HepG2 (cell line): ENCODE data around the gene PLEKHO1. TPM values are rescaled to one million over a fixed set of nuclear protein-coding genes. Genes with fewer than 3 reads are reported as not detected.

Experiments used
- ATAC-seq: fragments of 200-7000 bp; cut with Tn5 transposase; 3 replicates; pipeline ENCODE4 v1.9.1; 2020; ENCODE audit warnings: mild to moderate bottlenecking, moderate library complexity
- BruUV-seq: library from RNA; stranded (reverse); fragments of 400-500 nt; replicated peaks from 2 replicates; lab custom pipeline; 2021; lab: Mats Ljungman, UMichigan
- CTCF ChIA-PET: fragments of 300-600 bp; formaldehyde crosslinking; extraction: SDS; loops from one replicate; lab custom pipeline; 2021; ENCODE audit warnings: low total read pairs, inconsistent platforms, low intra/inter-chr PET ratio; lab: Yijun Ruan, JAX
- POLR2A ChIA-PET: fragments of 350-600 bp; sonication (Branson Sonifier 250); formaldehyde crosslinking; loops from one replicate; lab custom pipeline; 2020; ENCODE audit warnings: antibody characterized with exemption, inconsistent platforms; lab: Yijun Ruan, JAX
- DNase-seq: peaks from one replicate; pipeline ENCODE4 v3.0.0-alpha.2; 2015; ENCODE audit warnings: low spot score
- FAIRE-seq: peaks from 3 replicates; lab custom pipeline; 2011; peaks lifted over from hg19 to GRCh38; lab: Jason Lieb, UNC
- H2AFZ ChIP-seq: one replicate; pipeline ENCODE4 v1.6.1; 2011; ENCODE audit warnings: low read length, inconsistent platforms
- H3K27ac ChIP-seq: fragments of 300-600 bp; 3 replicates; pipeline ENCODE4 v1.8.0; 2011; ENCODE audit warnings: mixed run types, mild to moderate bottlenecking, mixed read lengths, low read length, inconsistent platforms; ENCODE audit not compliant: insufficient read depth; ENCODE audit errors: extremely low read length
- H3K27me3 ChIP-seq, 2 experiments: fragments of 200-600 bp in 1 of 2; 2 replicates in 1 of 2; 3 replicates in 1 of 2; pipeline versions ENCODE4 v1.6.0 to v1.8.0; 2011; ENCODE audit warnings: low read length in 2 of 2, mild to moderate bottlenecking in 2 of 2, moderate library complexity in 2 of 2, inconsistent platforms in 1 of 2; ENCODE audit not compliant: insufficient read depth in 2 of 2, control insufficient read depth in 1 of 2
- H3K36me3 ChIP-seq, 2 experiments: fragments of 200-600 bp in 1 of 2; replicated peaks in 1 of 2; 2 replicates in 1 of 2; 3 replicates in 1 of 2; pipeline versions ENCODE4 v1.5.1 to v1.8.0; 2011; ENCODE audit warnings: low read length in 2 of 2, inconsistent platforms in 1 of 2; ENCODE audit not compliant: insufficient read depth in 2 of 2, control insufficient read depth in 1 of 2
- H3K4me1 ChIP-seq: 2 replicates; pipeline ENCODE4 v1.5.1; 2012; ENCODE audit warnings: low read length, inconsistent platforms; ENCODE audit not compliant: insufficient read depth
- H3K4me2 ChIP-seq: 2 replicates; pipeline ENCODE4 v1.6.0; 2011; ENCODE audit warnings: low read depth, low read length, inconsistent platforms
- H3K4me3 ChIP-seq, 3 experiments: fragments of 200-600 bp in 1 of 3; sonication (generic), shearing (Covaris generic) in 1 of 3; replicated peaks in 1 of 3; 2 replicates each; pipeline ENCODE4 v1.5.1; 2011 to 2016; ENCODE audit warnings: low read length in 3 of 3, inconsistent platforms in 2 of 3, low read depth in 2 of 3, mild to moderate bottlenecking in 2 of 3, control low read depth in 1 of 3, mixed read lengths in 1 of 3; ENCODE audit not compliant: insufficient read depth in 1 of 3
- H3K79me2 ChIP-seq: one replicate; pipeline ENCODE4 v1.6.1; 2011; ENCODE audit warnings: low read length, inconsistent platforms; ENCODE audit not compliant: insufficient read depth
- H3K9ac ChIP-seq: 2 replicates; pipeline ENCODE4 v1.6.0; 2011; ENCODE audit warnings: mild to moderate bottlenecking, low read depth, low read length, inconsistent platforms; ENCODE audit not compliant: insufficient read depth
- H3K9me3 ChIP-seq: 2 replicates; pipeline ENCODE4 v1.5.1; 2012; ENCODE audit warnings: mild to moderate bottlenecking, low read length
- H4K20me1 ChIP-seq: 2 replicates; pipeline ENCODE4 v1.6.0; 2011; ENCODE audit warnings: inconsistent platforms, mild to moderate bottlenecking, low read length, moderate library complexity; ENCODE audit not compliant: insufficient read depth
- AHDC1 ChIP-seq: sonication (generic); formaldehyde crosslinking; IDR thresholded peaks from 2 replicates; pipeline ENCODE4 v1.5.1; 2020; ENCODE audit warnings: mild to moderate bottlenecking, missing genetic modification reagents, borderline replicate concordance
- POLR2AphosphoS5 ChIP-seq: IDR thresholded peaks from 2 replicates; pipeline ENCODE4 v1.6.1; 2012; ENCODE audit warnings: low read depth, low read length
- SNAPC5 ChIP-seq: sonication (generic); formaldehyde crosslinking; IDR thresholded peaks from 2 replicates; pipeline ENCODE4 v1.8.1; 2023; ENCODE audit warnings: mild to moderate bottlenecking, missing genetic modification reagents, borderline replicate concordance
- ZBTB3 ChIP-seq: sonication (generic); formaldehyde crosslinking; IDR thresholded peaks from 2 replicates; pipeline ENCODE4 v1.4.0; 2020; ENCODE audit warnings: low read depth, mild to moderate bottlenecking, moderate library complexity, missing genetic modification reagents, borderline replicate concordance
- ZBTB34 ChIP-seq: sonication (generic); formaldehyde crosslinking; IDR thresholded peaks from 2 replicates; pipeline ENCODE4 v1.8.0; 2022; ENCODE audit warnings: mild to moderate bottlenecking, missing genetic modification reagents
- ZBTB49 ChIP-seq: sonication (generic); formaldehyde crosslinking; IDR thresholded peaks from 2 replicates; pipeline ENCODE4 v1.4.0; 2020; ENCODE audit warnings: missing genetic modification reagents, borderline replicate concordance
- ZFAT ChIP-seq: sonication (generic); formaldehyde crosslinking; conservative IDR thresholded peaks from 2 replicates; pipeline ENCODE4 v1.8.1; 2023; ENCODE audit warnings: missing genetic modification reagents, inconsistent platforms
- ZNF598 ChIP-seq: sonication (generic); formaldehyde crosslinking; IDR thresholded peaks from 2 replicates; pipeline ENCODE4 v1.5.1; 2020; ENCODE audit warnings: mild to moderate bottlenecking, missing genetic modification reagents, borderline replicate concordance
- ZNF776 ChIP-seq: sonication (generic); formaldehyde crosslinking; IDR thresholded peaks from 2 replicates; pipeline ENCODE4 v1.4.0; 2020; ENCODE audit warnings: mild to moderate bottlenecking, missing genetic modification reagents
- in situ Hi-C: cut with HindIII; loops from 2 replicates; pipeline ENCODE4 v1.10.0; 2017; ENCODE audit warnings: low pct_unique_long_range_greater_than_20kb; ENCODE audit not compliant: extremely low pct_ligation_motif_present
- intact Hi-C: fragments of 100-400 bp; cut with micrococcal nuclease; formaldehyde crosslinking; loops from one replicate; pipeline ENCODE4 v1.10.0; 2022; ENCODE audit not compliant: unreplicated experiment
- polyA plus RNA-seq, 8 experiments: library from polyadenylated mRNA; depleted of rRNA in 3 of 8; stranded (reverse) in 7 of 8; unstranded in 1 of 8; fragments of >200 nt; fragmentation: Illumina TruSeq in 4 of 8; extraction: Trizol in 4 of 8; gene quantifications; 2 replicates each; pipeline versions ENCODE4 v1.2.1 to v1.2.3, GENCODE V29; 2011 to 2016; ENCODE audit warnings: low read depth in 4 of 8, missing spikeins in 1 of 8, mixed read lengths in 1 of 8; ENCODE audit not compliant: insufficient read depth in 1 of 8
- total RNA-seq, 5 experiments: library from RNA; depleted of rRNA; stranded (reverse); fragments of >200 nt; fragmentation: Illumina TruSeq; extraction: Trizol; gene quantifications; 2 replicates each; pipeline ENCODE4 v1.2.3, GENCODE V29; 2016; ENCODE audit warnings: low read depth in 1 of 5
- TF ChIP-seq, protein P1 (sequence below): sonication (generic); formaldehyde crosslinking; IDR thresholded peaks from 2 replicates; pipeline ENCODE4 v1.4.0; 2020; ENCODE audit warnings: missing genetic modification reagents, borderline replicate concordance
- TF ChIP-seq, protein P2 (sequence below): sonication (generic); formaldehyde crosslinking; IDR thresholded peaks from 2 replicates; pipeline ENCODE4 v1.4.0; 2020; ENCODE audit warnings: mild to moderate bottlenecking, missing genetic modification reagents

Gene PLEKHO1
- total and polyA plus RNA-seq, 2 of the 13 experiments (the other 11 are each of a cell fraction or from before 2014, with no cell fraction given) = 9.8 to 10.1 TPM

GRCh38 chr1:150142083-150142482 is 7.6 kb upstream of the PLEKHO1 start:
- H3K4me1 ChIP-seq = no peaks in the 10 kb centered on the region
- POLR2A ChIA-PET = no interaction called here
- intact Hi-C loops = no loop called here
- TF ChIP-seq AHDC1 (CRISPR knock-in tag) (no peak), SNAPC5 (CRISPR knock-in tag) (no peak), ZBTB3 (CRISPR knock-in tag) (no peak), ZNF598 (CRISPR knock-in tag) (no peak), ZBTB34 (CRISPR knock-in tag) (no peak), ZNF776 (CRISPR knock-in tag) (no peak), POLR2AphosphoS5 (no peak), ZFAT (CRISPR knock-in tag) (no peak), ZBTB49 (CRISPR knock-in tag) (no peak)
- TF ChIP-seq, protein P1, sequence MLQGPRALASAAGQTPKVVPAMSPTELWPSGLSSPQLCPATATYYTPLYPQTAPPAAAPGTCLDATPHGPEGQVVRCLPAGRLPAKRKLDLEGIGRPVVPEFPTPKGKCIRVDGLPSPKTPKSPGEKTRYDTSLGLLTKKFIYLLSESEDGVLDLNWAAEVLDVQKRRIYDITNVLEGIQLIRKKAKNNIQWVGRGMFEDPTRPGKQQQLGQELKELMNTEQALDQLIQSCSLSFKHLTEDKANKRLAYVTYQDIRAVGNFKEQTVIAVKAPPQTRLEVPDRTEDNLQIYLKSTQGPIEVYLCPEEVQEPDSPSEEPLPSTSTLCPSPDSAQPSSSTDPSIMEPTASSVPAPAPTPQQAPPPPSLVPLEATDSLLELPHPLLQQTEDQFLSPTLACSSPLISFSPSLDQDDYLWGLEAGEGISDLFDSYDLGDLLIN (CRISPR knock-in tag) = no peak
- TF ChIP-seq, protein P2, sequence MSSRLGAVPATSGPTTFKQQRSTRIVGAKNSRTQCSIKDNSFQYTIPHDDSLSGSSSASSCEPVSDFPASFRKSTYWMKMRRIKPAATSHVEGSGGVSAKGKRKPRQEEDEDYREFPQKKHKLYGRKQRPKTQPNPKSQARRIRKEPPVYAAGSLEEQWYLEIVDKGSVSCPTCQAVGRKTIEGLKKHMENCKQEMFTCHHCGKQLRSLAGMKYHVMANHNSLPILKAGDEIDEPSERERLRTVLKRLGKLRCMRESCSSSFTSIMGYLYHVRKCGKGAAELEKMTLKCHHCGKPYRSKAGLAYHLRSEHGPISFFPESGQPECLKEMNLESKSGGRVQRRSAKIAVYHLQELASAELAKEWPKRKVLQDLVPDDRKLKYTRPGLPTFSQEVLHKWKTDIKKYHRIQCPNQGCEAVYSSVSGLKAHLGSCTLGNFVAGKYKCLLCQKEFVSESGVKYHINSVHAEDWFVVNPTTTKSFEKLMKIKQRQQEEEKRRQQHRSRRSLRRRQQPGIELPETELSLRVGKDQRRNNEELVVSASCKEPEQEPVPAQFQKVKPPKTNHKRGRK (CRISPR knock-in tag) = no peak
- TF ChIP-seq, all 625 proteins: peak for 0
- H3K27me3 ChIP-seq = no peaks in the 10 kb centered on the region
- H3K4me2 ChIP-seq = no peak overlapping the region
- H3K27ac ChIP-seq = no peak overlapping the region
- no peaks in the 10 kb centered on the region for H3K79me2 ChIP-seq
- in situ Hi-C loops = no loop called here
- CTCF ChIA-PET = no interaction called here
- no peak for FAIRE-seq
- no peaks in the 10 kb centered on the region for H3K9me3 ChIP-seq
- H3K9ac ChIP-seq = no peak overlapping the region
- H3K36me3 ChIP-seq = peaks cover 0 to 1% of the 10 kb centered on the region in 2 experiments; a peak in 1 of 5 replicates
- no peak overlapping the region for H2AFZ ChIP-seq
- H3K4me3 ChIP-seq = no peak overlapping the region
- ATAC-seq = no peak
- BruUV-seq = no TSS peak
- H4K20me1 ChIP-seq = no peaks in the 10 kb centered on the region
- no peak for DNase-seq
